HG02970 (cell line): ENCODE data around the gene GLIS1.

Source experiments
- ATAC-seq: cut with Tn5 transposase; IDR thresholded peaks from one replicate; pipeline ENCODE4 v1.9.1; 2021; ENCODE audit warnings: mild to moderate bottlenecking, moderate library complexity, moderate number of reproducible peaks; ENCODE audit not compliant: unreplicated experiment, low FRiP score

GLIS1 gene

DNA sequence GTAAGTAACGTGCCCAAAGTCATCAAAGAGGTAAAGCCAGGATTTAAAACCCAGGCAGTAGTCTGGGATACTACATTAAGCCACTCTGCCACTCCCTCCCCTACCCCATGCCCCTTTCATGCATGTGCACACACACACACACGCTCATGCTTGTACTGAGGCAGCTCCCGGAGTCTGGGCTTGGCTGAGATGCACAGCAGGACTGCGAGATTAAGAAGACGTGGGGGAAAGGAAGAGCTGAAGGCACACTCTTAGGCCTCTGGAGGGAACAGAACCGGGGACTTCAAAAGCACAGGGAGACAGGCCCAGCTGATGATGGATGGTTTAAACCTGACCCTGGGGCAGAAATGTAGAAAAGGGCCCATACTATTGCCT is 98.3 kb downstream of the GLIS1 start:
- no peak for ATAC-seq

DNA sequence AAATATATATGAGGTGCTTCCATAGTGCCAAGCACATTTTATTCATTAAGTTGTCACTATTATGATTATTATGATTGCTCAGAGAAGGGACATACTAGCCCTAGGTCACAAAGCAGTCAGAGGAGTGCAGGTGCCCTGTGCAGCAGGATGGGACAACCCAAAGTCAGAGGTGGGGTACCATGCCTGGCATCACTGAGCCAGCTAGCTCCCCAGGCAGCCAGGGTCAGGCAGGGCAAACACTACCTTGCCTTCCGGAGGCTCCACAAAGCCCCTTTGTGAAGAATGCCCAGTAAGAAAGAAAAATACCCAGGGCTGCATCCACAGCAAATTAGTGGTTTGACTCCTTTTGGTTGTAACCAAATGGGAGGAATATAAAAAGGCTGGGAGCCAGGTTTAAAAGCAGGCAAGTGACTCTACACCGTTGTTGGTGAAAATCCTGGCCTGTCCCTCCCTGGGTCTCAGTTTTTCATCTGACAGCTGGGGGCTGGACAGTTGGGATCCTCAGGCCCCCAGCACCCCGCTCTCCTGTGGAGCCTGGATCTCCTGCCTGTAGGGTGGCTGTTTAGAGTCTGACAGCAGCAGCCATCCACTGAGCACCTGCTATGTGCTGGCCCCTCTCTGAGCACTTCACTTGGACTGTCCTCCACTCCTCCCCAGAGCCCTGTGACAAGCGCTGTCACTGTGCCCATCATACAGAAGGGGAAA is 98.8 kb downstream of the GLIS1 start:
- ATAC-seq, result no peak

DNA sequence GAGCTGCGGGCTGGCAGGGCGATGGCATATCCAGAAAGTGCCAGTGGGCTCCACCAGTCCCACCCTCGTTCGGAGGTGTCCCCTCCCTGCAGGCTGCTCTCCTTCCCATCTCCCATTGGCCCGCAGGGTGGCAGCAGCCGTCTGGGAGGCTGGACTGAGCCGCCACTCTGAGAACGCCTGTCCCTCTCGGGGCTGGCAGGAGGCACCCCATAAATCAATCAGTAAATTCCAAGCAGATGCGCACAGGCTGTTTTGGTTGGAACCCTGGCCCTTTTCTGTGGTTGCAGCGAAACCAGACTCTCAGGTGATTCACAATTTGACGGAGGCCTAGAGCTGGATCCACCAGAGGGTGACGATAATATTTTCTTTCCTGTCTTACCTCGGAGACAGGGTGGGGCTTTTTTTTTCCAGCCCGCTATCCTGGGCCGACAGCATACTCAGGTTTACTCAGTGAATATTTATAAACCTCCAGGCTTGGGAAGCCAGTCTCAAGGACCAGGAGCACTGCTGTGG is 99.7 kb downstream of the GLIS1 start:
- ATAC-seq, result no peak

DNA sequence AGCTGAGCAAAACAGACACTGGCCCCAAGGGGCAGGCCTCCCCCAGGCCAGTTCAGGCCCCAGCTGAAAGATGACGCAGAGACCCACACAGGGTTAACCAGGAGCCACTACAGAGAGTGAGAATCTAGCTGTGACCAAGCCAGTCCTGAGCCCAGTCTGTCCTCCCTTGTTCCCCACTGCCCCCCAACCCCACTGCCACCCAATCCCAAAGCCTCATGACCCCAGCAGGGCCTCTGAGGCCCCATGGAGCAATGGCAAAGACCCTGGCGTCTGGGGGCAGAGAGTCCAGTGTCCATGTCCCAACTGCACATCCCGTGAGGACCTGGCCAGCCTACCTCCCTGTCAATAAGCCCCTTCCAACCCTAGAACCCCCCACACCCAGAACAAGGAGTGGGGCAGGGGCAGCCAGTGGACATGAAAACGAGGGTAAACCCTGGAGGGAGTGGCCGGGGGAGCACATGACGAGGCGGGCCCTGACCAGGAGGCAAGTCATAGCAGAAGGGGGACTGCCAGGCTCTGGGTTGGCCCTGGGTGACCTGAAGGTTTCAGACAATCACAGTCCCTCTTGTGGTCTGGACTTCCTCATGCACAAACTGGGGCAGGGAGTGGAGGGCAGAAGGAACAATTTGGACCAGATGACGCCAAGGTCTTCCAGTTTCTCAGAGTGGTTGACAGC is 100.5 kb downstream of the GLIS1 start:
- ATAC-seq, result no peak

DNA sequence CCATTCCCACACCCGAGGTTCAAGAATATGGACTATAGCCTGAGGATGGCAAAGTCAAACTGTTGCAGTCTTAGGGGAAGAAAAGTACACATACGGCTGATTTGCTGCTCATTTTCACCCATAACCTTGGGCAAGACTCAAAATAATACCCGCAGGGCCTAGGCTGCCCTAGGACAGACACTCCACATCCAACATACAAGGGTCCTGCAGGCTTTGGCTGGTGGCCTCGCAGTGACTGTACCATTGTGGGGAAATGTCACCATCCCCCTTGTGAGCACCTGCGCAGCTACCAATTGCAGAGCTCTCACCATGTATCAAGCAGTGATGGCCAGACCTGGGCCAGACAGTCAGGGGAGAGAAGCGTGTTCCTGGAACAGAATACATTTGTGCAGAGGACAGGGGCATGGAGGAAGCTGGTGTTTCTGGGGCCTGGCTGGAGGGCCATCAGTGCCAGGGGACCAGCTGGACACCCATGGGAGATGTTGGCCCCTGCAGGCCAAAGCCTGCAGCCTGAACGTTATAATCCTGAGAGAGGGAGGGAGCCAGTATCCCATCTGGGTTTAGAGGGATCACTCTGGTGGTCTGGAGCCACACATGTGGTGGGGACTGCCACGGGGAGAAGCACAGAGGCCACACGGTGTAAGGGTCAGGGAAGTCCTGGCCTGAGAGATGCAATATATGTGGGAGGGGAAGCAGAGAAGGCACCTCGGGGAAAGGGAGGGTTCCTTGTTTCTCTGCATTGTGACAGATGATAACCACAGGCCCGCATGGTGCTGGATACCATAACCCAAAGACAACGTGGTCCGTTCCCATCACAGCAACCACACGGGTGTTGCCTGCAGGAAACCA is 101.2 kb downstream of the GLIS1 start:
- no peak for ATAC-seq

DNA sequence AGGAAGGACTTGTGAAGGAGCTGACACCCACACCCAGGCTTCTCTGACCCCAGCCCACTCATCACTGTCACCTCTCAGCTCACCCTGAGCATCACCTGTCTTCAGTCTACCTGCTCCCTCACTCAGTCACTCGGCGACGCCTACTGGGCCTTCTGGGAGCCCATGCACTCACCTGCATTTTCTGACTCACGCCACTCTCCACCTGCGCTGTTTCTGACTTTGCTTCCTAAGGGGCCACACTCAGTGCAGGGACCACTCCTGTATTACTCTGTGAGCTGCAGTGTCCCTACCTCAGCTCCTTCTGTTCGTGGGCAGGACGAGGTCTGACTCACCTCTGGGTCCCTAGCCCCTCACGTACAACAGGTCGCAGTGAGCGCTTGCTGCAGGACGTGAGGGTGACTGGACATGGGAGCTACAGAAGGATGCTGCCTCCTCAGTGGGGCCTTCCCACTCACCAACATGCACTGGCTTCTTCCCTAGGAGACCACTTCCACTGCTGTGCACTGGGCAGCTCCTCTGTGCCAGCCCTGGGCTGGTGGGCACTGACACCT is 102.3 kb downstream of the GLIS1 start:
- ATAC-seq, result no peak

DNA sequence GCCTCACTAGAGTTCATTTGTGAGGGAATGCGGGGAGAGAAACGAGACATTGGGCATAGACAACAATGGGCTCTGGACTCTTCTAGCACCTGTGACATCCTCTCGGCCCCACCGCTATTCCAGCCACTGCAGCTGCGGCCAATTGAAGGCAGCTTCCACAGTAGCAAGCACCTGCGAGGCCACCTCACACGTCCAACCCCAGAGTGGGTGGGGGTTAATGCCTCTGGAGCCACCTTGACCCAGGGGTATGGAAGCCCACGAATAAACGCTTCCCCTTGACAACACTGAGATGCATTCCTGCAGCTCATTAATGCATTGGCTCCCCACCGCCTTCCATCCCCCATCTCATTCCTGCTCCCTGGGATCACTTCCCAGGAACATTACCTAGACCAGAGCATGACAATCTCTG is 104.4 kb downstream of the GLIS1 start:
- no peak for ATAC-seq

DNA sequence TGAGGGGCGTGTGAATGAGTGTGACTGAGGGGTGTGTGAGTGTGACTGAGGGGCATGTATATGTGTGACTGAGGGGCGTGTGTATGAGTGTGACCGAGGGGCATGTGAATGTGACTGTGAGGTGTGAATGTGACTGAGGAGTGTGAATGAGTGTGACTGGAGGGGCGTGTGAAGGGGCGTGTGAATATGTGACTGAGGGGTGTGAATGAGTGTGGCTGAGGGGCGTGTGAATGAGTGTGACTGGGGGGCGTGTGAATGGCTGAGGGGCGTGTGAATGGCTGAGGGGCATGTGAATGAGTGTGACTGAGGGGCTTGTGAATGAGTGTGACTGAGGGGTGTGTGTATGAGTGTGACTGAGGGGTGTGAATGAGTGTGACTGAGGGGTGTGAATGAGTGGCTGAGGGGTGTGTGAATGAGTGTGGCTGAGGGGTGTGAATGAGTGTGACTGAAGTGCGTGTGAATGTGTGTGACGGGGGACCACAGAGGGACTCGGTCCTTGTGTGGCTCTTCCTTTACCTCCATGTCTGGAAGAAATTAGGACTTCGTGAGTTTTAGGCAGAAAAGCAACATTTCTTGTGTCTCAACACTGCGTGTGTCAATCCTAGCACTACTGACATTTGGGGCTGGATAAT is 105.8 kb downstream of the GLIS1 start:
- no peak for ATAC-seq

DNA sequence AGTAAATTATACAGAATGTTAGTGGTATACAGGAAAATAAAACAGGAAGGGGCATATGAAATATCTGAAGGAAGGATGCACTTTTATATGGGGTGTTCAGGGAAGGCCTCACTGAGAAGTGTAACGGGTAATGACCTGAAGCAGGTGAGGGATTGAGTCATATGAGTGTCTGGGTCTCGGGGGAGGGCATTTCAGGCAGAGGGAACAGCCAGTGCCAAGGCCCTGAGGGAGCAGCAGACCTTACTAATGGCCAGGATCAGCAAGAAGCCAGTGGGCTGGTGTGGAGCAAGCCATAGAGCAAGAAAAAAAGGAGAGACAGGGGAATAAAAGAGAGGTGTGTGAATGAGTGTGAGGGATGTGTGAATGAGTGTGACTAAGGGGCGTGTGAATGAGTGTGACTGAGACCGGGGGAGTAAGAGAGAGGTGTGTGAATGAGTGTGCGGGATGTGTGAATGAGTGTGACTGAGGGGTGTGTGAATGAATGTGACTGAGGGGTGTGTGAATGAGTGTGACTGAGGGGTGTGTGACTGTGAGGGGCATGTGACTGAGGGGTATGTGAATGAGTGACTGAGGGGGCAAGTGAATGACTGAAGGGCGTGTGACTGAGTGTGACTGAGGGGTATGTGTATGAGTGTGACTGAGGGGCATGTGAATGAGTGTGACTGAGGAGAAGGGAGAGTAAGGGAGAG is 107.2 kb downstream of the GLIS1 start:
- ATAC-seq, result no peak

DNA sequence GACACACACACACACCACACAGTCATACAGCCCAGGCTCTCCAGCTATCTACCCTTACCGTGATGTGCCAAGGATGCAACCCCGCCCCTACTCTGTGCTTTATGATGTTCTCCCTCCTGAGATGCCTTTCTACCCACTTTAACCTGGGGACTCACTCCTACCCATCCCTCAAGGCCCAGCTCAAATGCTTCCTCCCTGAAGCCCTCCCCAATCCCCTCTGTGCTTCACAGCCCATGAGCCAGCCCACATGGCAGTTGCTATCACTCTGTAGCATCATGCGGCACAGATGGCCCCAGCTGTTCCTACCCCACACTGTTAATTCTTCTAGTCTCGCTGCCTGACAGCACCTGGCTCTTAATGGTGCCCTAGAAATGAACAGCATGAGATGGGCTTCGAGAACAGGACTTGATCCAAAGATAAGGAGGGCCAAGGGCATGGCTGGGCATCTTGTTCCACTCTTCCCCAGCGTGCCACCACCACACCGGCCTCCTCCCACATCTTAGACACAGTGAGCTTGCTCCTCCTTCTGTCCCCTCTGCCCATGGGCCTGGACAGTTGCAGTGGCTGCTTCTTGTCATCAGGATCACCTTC is 109.8 kb downstream of the GLIS1 start:
- no peak for ATAC-seq

DNA sequence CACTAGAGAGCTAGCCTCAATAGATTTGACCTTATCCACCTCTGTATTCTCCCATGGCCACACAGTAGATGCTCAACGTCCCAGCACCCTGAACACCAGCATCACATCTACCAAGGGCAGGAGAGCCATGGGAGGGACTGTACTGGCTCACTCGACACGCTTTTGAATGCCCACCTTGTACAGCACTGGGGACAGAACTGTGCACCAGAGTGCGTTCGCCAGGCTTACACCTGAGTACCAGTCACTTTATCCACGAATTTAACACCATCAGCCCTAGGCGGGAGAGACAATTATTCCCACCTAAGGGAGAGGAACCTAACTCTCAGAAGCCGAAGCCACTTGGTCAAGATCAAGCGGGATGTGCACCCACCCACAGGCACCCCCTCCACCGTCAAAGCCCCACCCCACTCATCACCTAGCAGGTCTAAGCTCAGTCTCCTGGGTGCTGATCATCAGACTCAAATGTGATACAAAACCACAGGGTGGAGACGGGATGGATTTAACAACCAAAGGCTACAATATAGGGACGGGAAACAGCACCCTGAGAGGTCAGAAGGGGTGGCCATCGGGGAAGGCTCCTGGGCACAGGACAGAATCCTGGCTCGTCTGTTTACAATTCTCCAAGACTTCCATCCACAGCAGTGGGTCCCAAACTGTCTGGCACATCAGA is 110.5 kb downstream of the GLIS1 start:
- ATAC-seq, result no peak

DNA sequence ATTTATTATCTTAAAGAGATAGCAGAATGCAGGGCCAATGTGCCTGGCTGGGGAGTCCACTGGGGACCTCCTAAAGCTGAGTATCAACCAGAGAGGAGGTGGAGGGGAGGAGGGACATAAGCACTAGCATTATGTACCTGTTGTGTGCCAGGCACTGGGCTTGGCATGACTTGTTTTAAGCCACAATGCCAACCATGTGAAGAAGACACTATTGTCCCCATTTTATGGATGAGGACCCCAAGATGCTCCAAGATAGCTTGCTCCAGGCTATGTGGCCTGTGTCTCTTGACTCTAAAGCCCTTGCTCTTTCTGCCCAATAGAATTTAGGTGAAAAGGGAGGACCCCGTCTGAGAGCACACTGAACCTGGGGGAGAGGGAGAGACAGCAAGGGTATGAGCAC is 111.3 kb downstream of the GLIS1 start:
- ATAC-seq, result no peak

DNA sequence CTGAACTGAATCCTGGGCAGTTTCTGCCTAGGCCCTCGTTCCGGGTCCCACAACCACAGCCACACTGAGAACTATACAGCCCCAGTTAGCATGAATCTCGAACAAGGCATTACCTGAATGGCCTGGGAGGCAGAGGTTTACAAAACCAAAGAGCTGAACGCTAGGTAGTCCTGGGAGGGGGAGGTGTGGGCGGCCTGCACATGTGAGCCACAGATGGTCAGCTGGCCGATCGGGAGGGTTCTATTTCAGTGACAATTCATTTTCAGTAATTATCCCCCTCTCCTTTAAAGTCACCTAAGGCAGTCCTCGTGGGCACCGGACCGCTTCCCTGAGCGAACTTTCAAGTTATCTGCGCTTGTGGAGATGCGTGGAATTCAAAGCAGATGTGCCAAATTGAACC is 111.9 kb downstream of the GLIS1 start:
- ATAC-seq, result no peak

DNA sequence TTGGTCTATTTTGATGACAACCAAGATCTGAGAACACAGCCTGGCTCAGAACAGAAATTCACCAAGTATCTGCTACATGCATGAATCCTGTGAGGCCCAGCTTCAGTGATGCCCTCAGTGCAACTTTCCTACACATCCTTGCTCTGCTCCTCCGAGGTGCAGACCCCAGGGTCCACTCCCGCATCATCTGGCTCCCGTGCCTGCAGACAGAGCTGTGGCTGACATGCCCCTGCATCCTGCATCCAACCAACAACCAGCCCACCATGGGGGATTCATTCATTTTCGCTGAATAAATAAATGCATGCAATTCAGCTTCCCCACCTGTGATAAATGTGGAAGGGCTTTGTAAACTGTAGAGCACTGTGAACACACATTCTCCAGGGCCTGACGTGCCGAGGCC is 112.3 kb downstream of the GLIS1 start:
- no peak for ATAC-seq

DNA sequence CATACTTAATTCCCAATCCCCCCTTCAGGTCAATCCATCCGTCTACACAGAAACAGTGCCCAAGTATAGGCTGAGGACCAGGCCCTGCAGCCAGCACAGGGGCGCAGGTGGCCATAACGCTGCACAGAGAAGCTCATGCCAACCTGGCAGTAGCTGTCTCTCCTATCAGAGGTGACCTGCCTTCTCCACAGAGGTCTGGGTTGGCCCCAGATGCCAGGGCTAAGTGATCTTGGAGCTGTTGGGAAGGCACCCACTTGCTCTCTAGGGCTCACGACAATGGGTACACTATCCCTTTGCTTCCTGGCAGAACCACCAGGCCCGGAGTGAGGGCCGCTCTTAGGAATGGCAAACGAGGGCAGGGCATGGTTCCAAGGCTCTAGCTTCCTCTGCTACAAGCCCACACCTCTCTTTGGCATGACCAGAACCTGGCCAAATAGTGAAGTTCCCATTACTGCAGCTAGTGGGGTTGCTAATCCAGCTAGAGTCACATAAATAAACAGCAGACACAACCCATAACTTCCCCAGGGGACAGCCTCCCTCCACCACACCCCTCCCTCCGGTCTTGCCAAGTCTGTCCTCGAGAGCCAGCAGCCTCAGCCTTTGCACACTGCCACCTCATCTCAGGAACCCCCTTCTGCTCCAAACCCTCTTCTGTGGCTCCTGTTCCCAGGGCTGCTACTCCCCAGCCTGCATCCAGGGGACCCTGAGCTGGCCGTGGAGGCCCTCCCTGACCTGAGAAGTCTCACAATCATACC is 113.0 kb downstream of the GLIS1 start:
- ATAC-seq, result no peak

DNA sequence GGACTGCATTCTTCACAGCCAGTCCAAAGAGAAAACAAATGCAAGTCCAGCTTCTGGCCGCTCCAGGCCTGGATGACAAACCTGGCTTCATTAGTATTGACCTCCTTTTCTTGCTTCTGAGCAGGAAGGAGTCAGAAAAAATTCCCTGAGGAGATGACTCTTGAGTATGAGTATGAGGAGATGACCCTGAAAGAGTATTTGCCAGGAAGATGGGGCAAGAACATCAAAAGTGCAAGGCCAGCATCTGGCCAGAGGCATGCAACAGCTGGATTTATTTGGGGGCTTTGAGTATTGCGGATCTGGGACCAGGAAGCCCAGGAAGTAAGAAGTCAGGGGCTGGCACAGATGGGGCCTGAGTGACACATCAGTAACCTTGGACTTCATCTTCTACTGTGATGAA is 113.9 kb downstream of the GLIS1 start:
- ATAC-seq, result no peak

DNA sequence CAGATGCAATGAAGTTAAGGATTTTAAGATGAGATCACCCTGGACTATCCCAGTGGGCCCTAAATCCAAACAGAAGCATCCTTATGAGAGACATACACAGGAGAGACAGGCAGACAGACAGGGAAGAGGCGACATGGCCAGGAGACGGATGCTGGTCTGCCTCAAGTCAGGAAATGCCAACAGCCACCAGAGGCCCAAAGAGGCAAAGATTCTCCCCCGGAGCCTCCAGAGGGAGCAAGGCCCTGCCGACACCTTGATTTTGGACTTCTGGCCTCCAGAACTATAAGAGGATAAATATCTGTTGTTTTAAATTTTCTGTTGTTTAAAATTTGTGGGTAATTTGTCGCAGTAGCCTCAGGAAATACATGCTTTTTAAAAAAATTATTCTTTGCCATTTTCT is 116.4 kb downstream of the GLIS1 start:
- no peak for ATAC-seq

DNA sequence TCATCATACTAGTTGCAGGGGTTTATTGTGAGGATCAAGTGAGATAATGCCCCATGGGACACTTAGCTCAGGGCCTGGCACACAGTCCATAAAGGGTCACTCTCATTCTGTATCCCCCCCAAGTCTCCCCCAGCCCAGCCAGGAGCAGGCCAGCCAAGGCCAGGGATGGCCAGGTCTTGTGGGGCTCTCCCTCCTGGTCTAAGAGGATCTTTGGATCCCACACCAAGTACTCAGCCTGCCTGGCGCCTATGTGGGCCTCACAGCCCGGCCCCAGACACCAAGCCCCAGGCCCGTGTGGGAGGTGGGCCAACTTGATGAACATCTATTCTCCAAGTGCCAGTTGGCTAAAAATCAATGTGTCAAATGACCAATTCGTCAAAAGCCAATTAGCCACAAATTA is 117.8 kb downstream of the GLIS1 start:
- ATAC-seq, result no peak
